Panc1 (cell line): ENCODE measurements around the gene PRKCA.

Experiments used
- POLR2AphosphoS5 ChIP-seq: IDR thresholded peaks from 2 replicates; pipeline ENCODE4 v1.6.1; 2012; ENCODE audit warnings: mild to moderate bottlenecking, low read depth, low read length, moderate library complexity
- SIN3A ChIP-seq: IDR thresholded peaks from 2 replicates; pipeline ENCODE4 v1.6.1; 2012; ENCODE audit warnings: low read depth, mild to moderate bottlenecking, low read length, moderate library complexity, borderline replicate concordance; ENCODE audit not compliant: insufficient read depth
- TF ChIP-seq, protein P1 (sequence below): fragments of 450-650 bp; IDR thresholded peaks from 2 replicates; pipeline ENCODE4 v1.5.1; 2017; ENCODE audit warnings: mild to moderate bottlenecking

DNA sequence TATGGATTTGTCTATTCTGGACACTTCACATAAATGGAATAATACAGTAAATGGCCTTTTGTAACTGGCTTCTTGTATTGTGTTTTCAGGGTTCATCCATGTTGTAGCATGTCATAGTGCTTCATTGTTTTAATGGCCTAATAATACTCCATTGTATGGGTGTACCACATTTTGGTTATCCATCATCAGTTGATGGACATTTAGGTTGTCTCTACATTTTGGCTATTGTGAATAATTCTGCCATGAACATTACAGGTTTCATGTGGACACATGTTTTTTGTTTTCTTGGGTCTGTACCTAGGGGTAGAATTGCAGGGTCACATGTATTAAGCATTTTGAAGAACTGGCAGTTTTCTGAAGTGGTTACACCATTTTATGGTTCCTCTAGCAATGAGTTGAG is 309.0 kb downstream of the PRKCA start:
- TF ChIP-seq, protein P1, sequence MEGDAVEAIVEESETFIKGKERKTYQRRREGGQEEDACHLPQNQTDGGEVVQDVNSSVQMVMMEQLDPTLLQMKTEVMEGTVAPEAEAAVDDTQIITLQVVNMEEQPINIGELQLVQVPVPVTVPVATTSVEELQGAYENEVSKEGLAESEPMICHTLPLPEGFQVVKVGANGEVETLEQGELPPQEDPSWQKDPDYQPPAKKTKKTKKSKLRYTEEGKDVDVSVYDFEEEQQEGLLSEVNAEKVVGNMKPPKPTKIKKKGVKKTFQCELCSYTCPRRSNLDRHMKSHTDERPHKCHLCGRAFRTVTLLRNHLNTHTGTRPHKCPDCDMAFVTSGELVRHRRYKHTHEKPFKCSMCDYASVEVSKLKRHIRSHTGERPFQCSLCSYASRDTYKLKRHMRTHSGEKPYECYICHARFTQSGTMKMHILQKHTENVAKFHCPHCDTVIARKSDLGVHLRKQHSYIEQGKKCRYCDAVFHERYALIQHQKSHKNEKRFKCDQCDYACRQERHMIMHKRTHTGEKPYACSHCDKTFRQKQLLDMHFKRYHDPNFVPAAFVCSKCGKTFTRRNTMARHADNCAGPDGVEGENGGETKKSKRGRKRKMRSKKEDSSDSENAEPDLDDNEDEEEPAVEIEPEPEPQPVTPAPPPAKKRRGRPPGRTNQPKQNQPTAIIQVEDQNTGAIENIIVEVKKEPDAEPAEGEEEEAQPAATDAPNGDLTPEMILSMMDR = no peak
- no peak for TF ChIP-seq POLR2AphosphoS5
- TF ChIP-seq SIN3A = no peak
